ENCODE measurements around the gene ITPK1. TPM values are rescaled to one million over a fixed set of nuclear protein-coding genes. Genes with fewer than 3 reads are reported as not detected.

ITPK1 gene
- total RNA-seq, 1 experiment from 2014 or later, result 133 TPM

DNA sequence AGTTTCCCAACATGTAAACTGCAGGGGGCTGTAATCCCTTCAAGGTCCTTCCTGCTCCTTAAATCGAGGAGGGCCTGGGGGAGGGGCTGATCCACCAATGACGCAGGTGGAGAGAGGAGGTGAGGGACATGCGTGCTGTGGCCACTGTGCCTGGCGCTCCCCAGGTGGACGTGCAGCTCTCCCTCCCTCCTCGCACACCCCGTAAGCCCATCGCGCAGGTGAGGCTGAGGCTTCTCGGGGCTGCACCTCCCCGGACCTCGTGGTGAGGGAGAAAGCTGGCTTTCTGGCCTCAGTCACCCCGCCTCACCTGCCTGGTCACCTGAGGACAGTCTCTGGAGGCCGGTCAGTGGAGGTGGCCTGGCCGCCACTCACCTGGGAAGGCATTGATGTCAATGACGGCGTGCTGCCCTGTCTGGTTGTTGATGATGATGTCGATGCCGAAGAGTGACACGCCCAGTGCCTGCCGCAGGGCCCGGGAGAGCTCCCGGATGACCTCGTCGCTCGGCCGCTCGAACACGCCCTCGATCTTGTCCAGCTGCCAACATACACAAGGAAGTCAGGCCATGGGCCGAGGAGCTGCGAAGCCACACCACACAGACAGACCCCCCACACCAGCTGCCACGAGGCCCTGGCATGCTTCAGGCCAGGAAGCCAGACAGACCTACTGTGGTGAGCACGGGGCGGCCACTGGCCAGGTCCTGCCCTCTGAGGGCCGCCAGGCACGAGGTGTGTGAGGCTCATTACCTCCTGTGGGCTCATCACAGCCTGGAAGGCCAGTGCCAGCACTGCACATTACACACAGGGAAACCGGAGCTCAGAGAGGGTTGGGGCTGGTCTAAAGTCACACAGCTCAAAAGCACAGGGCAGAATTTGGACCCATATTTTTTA is 169.5 kb downstream of the ITPK1 start:
- Mint-ChIP-seq H3K9me3 (ENCODE audit: unreplicated experiment) (no peaks in the 10 kb centered on the region), H3K36me3 (ENCODE audit: insufficient read depth, unreplicated experiment) (peaks cover 69% of the 10 kb centered on the region), H3K4me1 (ENCODE audit: insufficient read depth, unreplicated experiment) (peaks cover 17% of the 10 kb centered on the region), H3K4me3 (ENCODE audit: unreplicated experiment) (no peak overlapping the region), H3K27ac (ENCODE audit: low read depth, unreplicated experiment) (peak overlapping the region; percentile 70), H3K27me3 (ENCODE audit: insufficient read depth, unreplicated experiment) (no peaks in the 10 kb centered on the region)
- peak; percentile 91 for DNase-seq (ENCODE audit: unreplicated experiment)
- no TSS peak for BruUV-seq (replicated peaks)
- TF ChIP-seq, protein P1, sequence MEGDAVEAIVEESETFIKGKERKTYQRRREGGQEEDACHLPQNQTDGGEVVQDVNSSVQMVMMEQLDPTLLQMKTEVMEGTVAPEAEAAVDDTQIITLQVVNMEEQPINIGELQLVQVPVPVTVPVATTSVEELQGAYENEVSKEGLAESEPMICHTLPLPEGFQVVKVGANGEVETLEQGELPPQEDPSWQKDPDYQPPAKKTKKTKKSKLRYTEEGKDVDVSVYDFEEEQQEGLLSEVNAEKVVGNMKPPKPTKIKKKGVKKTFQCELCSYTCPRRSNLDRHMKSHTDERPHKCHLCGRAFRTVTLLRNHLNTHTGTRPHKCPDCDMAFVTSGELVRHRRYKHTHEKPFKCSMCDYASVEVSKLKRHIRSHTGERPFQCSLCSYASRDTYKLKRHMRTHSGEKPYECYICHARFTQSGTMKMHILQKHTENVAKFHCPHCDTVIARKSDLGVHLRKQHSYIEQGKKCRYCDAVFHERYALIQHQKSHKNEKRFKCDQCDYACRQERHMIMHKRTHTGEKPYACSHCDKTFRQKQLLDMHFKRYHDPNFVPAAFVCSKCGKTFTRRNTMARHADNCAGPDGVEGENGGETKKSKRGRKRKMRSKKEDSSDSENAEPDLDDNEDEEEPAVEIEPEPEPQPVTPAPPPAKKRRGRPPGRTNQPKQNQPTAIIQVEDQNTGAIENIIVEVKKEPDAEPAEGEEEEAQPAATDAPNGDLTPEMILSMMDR (IDR thresholded peaks at IDR 0.05; ENCODE audit: unreplicated experiment), result no peak
- POLR2A ChIA-PET, result interaction anchor here (1.2 to 1.5 kb wide), 5 partner anchors 19 to 239 kb away, joined by 3 to 8 read pairs (median 7); partner anchors contain the start of genes LYSET and MOAP1
- CTCF ChIA-PET, result interaction anchor here (0.6 to 3.1 kb wide), 9 partner anchors 9 to 266 kb away, joined by 3 to 23 read pairs (median 4); partner anchors contain the start of gene ITPK1
- intact Hi-C loops (cut with micrococcal nuclease), result loop anchor here (2.0 kb wide), 1 partner anchor 65 kb away; no protein-coding TSS in a partner anchor

GRCh38 chr14:92945544-92945943 is 170.2 kb downstream of the ITPK1 start:
- Mint-ChIP-seq H3K27me3 (ENCODE audit: insufficient read depth, unreplicated experiment) (no peaks in the 10 kb centered on the region), H3K27ac (ENCODE audit: low read depth, unreplicated experiment) (no peak overlapping the region), H3K9me3 (ENCODE audit: unreplicated experiment) (no peaks in the 10 kb centered on the region), H3K4me1 (ENCODE audit: insufficient read depth, unreplicated experiment) (peaks cover 17% of the 10 kb centered on the region), H3K36me3 (ENCODE audit: insufficient read depth, unreplicated experiment) (peaks cover 66% of the 10 kb centered on the region), H3K4me3 (ENCODE audit: unreplicated experiment) (no peak overlapping the region)
- TF ChIP-seq, protein P1 (IDR thresholded peaks at IDR 0.05; ENCODE audit: unreplicated experiment), result no peak
- POLR2A ChIA-PET, result interaction anchor here (1.2 to 1.6 kb wide), 6 partner anchors 18 to 239 kb away, joined by 3 to 8 read pairs (median 5); partner anchors contain the start of genes LYSET and MOAP1
- intact Hi-C loops (cut with micrococcal nuclease), result no loop called here
- no TSS peak for BruUV-seq (replicated peaks)
- CTCF ChIA-PET, result interaction anchor here (0.6 to 3.1 kb wide), 8 partner anchors 8 to 267 kb away, joined by 3 to 23 read pairs (median 4); partner anchors contain the start of gene ITPK1
- no peak for DNase-seq (ENCODE audit: unreplicated experiment)

DNA sequence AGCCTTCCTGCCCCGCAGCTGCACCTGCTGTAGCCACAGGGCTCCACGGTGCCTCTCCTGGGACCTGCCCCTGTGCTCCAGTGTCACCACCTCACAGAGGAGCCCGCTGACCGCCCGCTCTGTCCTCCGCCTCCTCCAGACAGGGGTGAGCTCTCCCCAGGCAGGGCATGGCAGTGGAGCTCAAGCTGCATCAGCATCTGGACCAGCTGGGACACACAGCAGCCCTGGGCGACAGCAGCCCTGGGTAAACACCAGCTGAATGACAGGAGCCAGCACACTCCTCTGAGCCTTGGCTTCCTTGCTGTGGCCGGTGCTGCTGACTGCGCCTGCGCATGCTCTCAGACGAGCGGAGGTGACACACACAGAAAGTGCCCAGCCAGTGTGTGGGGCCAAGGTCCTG is 170.7 kb downstream of the ITPK1 start:
- no peak for DNase-seq (ENCODE audit: unreplicated experiment)
- no TSS peak for BruUV-seq (replicated peaks)
- ChIA-PET CTCF (interaction anchor here (0.6 to 1.3 kb wide), 5 partner anchors 65 to 693 kb away, joined by 3 to 7 read pairs (median 4); no protein-coding TSS in a partner anchor), POLR2A (interaction anchor here (1.6 kb wide), 1 partner anchor 168 kb away, joined by 3 read pairs; no protein-coding TSS in a partner anchor)
- H3K4me1 Mint-ChIP-seq (ENCODE audit: insufficient read depth, unreplicated experiment), result peaks cover 17% of the 10 kb centered on the region
- H3K9me3 Mint-ChIP-seq (ENCODE audit: unreplicated experiment), result no peaks in the 10 kb centered on the region
- intact Hi-C loops (cut with micrococcal nuclease), result no loop called here
- no peaks in the 10 kb centered on the region for H3K27me3 Mint-ChIP-seq (ENCODE audit: insufficient read depth, unreplicated experiment)
- no peak overlapping the region for H3K27ac Mint-ChIP-seq (ENCODE audit: low read depth, unreplicated experiment)
- H3K36me3 Mint-ChIP-seq (ENCODE audit: insufficient read depth, unreplicated experiment), result peaks cover 66% of the 10 kb centered on the region
- no peak overlapping the region for H3K4me3 Mint-ChIP-seq (ENCODE audit: unreplicated experiment)
- TF ChIP-seq, protein P1 (IDR thresholded peaks at IDR 0.05; ENCODE audit: unreplicated experiment), result no peak

Data from MCF 10A (cell line).